GM13977 (cell line): ENCODE data around the gene BCAS1.

Experiments used
- DNase-seq: peaks from one replicate; pipeline ENCODE4 v3.0.0; 2012; ENCODE audit warnings: low spot score
- CTCF ChIP-seq: IDR thresholded peaks from 2 replicates; pipeline ENCODE4 v1.5.1; 2012; ENCODE audit warnings: mild to moderate bottlenecking, control low read depth; ENCODE audit not compliant: insufficient read depth; ENCODE audit errors: extremely low read depth, missing control alignments
- in situ Hi-C: fragments of 300-500 bp; cut with MboI; formaldehyde crosslinking; loops from one replicate; pipeline ENCODE4 v1.12.0; 2022; ENCODE audit warnings: low sequenced_read_pairs, low pct_unique_long_range_greater_than_20kb, mixed read lengths, inconsistent platforms; ENCODE audit not compliant: unreplicated experiment

BCAS1 gene

GRCh38 chr20:54004445-54004844 lies 65.9 kb downstream of the BCAS1 start:
- TF ChIP-seq CTCF, result no peak
- peak; percentile 28 for DNase-seq
- in situ Hi-C loops, result no loop called here

DNA sequence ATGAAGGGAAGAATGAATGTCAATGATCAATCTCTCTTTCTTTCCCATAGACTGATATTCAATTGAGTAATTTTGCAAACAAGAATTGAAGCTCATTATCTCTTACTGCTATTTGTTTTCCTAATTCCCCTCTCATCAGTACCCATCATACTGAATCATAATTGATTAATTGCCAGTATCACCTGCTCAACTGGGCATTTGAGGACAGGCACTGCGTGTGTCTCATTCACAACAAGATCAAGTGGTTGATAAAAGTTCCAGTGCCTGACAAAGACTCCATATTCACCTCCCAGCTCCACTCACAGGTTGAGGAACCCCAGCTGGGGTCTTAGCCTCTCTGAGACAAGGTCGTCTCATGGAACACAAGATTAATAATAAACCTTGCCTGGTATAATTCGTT lies 67.7 kb downstream of the BCAS1 start:
- DNase-seq, result no peak
- in situ Hi-C loops, result no loop called here
- no peak for TF ChIP-seq CTCF

GRCh38 chr20:54002056-54002575 lies 68.3 kb downstream of the BCAS1 start:
- in situ Hi-C loops, result no loop called here
- TF ChIP-seq CTCF, result no peak
- DNase-seq, result no peak

GRCh38 chr20:54000914-54001313 lies 69.5 kb downstream of the BCAS1 start:
- in situ Hi-C loops, result no loop called here
- no peak for TF ChIP-seq CTCF
- no peak for DNase-seq

DNA sequence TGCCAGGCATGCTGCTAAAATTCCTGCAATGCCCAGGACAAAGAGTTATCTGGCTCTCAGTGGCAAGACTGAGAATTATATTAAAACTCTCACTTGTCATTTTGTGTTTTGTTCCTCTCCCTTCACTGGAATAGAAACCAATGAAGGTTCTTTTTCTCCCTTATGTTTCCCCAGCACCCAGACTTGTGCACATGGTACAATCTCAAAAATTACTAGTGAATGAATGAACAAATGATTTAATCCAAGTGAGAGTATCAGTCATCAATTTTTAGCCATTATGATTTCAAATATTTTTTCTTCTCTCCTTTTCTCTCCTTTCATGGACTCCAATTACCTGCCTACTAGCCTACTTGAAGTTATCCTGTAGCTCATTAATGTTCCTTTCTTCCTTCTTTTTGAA lies 70.1 kb downstream of the BCAS1 start:
- in situ Hi-C loops, result no loop called here
- DNase-seq, result no peak
- no peak for TF ChIP-seq CTCF

DNA sequence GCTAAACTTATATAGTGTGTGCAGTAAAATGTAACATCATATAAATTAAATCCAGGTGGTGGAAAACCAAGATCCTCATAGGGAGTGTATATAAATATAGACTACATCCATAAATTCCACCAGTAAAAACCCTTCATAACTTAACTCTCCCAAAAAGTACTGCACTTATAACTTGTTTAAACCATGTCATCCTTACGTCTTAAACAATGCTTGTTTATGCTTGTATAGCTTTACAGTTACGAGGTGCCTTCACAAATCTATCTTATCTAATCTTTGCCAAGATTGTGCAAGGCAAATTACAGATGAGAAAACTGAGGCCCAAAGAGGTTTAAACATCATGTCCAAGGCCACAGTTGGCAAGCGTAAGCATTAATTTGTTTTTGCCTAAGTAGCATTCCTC lies 71.3 kb downstream of the BCAS1 start:
- in situ Hi-C loops, result no loop called here
- DNase-seq, result no peak
- TF ChIP-seq CTCF, result no peak
